Adrenal gland (tissue), 19 donors: ENCODE measurements around the gene ADAM10. TPM values are rescaled to one million over a fixed set of nuclear protein-coding genes. Genes with fewer than 3 reads are reported as not detected.
A peak's percentile ranks its signal among the peaks of the same experiment; 100 is the strongest.

Experiments used
- DNase-seq, 7 donors: peaks; one replicate each; pipeline ENCODE4 v3.0.0-alpha.2; 2019 to 2020
- H3K27ac ChIP-seq, 5 donors: fragments of 200-600 bp; sonication (generic) in 4 of 5; 1 replicate in 3 of 5; 2 replicates in 2 of 5; pipeline versions ENCODE4 v1.5.1 to v1.8.0; 2016 to 2020; ENCODE audit warnings: mild to moderate bottlenecking in 1 of 5
- H3K27me3 ChIP-seq: fragments of 200-600 bp; 2 replicates; pipeline ENCODE4 v1.8.0; 2021
- H3K36me3 ChIP-seq, 2 donors: fragments of 200-600 bp; replicated peaks in 1 of 2; 1 replicate in 1 of 2; 2 replicates in 1 of 2; pipeline versions ENCODE4 v1.5.1 to v1.8.0; 2018 to 2022
- H3K4me1 ChIP-seq, 2 donors: fragments of 200-600 bp; replicated peaks in 1 of 2; 1 replicate in 1 of 2; 2 replicates in 1 of 2; pipeline versions ENCODE4 v1.5.1 to v1.8.0; 2018 to 2021
- H3K4me3 ChIP-seq, 4 donors: fragments of 200-600 bp; sonication (generic) in 3 of 4; one replicate each; pipeline ENCODE4 v1.5.1; 2016 to 2018
- H3K9me3 ChIP-seq, 3 donors: fragments of 200-600 bp; sonication (generic) in 1 of 3; replicated peaks in 1 of 3; 1 replicate in 2 of 3; 2 replicates in 1 of 3; pipeline versions ENCODE4 v1.5.1 to v1.8.0; 2016 to 2021
- CTCF ChIP-seq, 6 experiments: fragments of 450-650 bp in 4 of 6; fragments of 200-600 bp in 2 of 6; sonication (generic) in 1 of 6; IDR thresholded peaks; 1 replicate in 5 of 6; 2 replicates in 1 of 6; pipeline versions ENCODE4 v1.5.1 to v1.8.0; 2016 to 2021; ENCODE audit warnings: antibody characterized with exemption in 6 of 6, mild to moderate bottlenecking in 2 of 6, moderate library complexity in 1 of 6
- POLR2A ChIP-seq, 2 donors: fragments of 450-650 bp; IDR thresholded peaks; one replicate each; pipeline ENCODE4 v1.6.1; 2017; ENCODE audit warnings: antibody characterized with exemption in 2 of 2, mild to moderate bottlenecking in 2 of 2, moderate library complexity in 1 of 2
- WGBS, 4 donors: extraction: QIAGEN DNeasy Blood & Tissue Kit in 2 of 4; methylation state at CpG; one replicate each; pipeline versions ENCODE4 v1.1.5 to v1.1.7; 2013 to 2017; 5-methylcytosine and 5-hydroxymethylcytosine counted together
- intact Hi-C, 2 donors: fragments of 100-400 bp; cut with DNase I; formaldehyde crosslinking; loops; one replicate each; pipeline versions ENCODE4 v1.14.1 to v1.15.0; 2022 to 2023
- long read RNA-seq, 10 donors: library from polyadenylated mRNA in 3 of 10; unstranded in 2 of 10; stranded (forward) in 1 of 10; transcript quantifications; one replicate each; pipeline ENCODE4 v2.0.0 and lab custom pipeline, GENCODE V29; 2021 to 2026
- polyA plus RNA-seq, 3 donors: library from polyadenylated mRNA; stranded (reverse); fragments of 200-250 nt in 2 of 3; fragments of 350-450 nt in 1 of 3; fragmentation: Illumina TruSeq in 1 of 3; extraction: RNeasy Lipid Tissue Mini Kit (QIAGEN cat#74804) in 1 of 3; gene quantifications; one replicate each; pipeline ENCODE4 v1.2.3, GENCODE V29; 2013 to 2014
- total RNA-seq, 9 donors: library from RNA; depleted of rRNA in 4 of 9; stranded (reverse); fragments of >200 nt in 4 of 9; fragments of 120-200 nt in 1 of 9; fragmentation: NEBNext Ultra II Directional in 1 of 9; extraction: Animal tissue kit (Norgen Biotek cat#: 25700) in 1 of 9; gene quantifications; one replicate each; pipeline versions ENCODE4 v1.1.0 to v1.2.4, GENCODE V29; 2013 to 2023
- donor health status: healthy with polysubstance abuse.
- donor health status: Bipolar disorder and iron deficiency.
- donor health status: DM: yes; HTN: yes; CAD: no.
- donor health status: DM: no; HTN: no; CAD: no.
- donor health status: DM: no; HTN: no; CAD: no.
- donor health status: DM: yes; HTN: yes; CAD: no.

ADAM10 gene
- total RNA-seq: 10 to 100 TPM; 12.3 to 97.9 (median 66.4) TPM
- polyA plus RNA-seq: 10 to 100 TPM in 1 of 3 donors, 1 to 10 TPM in 2; 6.2 to 54.0 (median 9.3) TPM
- long read RNA-seq, donor 1, full-length matches to known transcripts: 8 of 8 reads
- long read RNA-seq, donor 1, partial matches to known transcripts: 0 of 8 reads
- long read RNA-seq, donor 1, other reads (novel, unspliced or antisense): 0 of 8 reads
- long read RNA-seq, donor 2, full-length matches to known transcripts: 4 of 4 reads
- long read RNA-seq, donor 2, partial matches to known transcripts: 0 of 4 reads
- long read RNA-seq, donor 2, other reads (novel, unspliced or antisense): 0 of 4 reads
- long read RNA-seq, donor 3, full-length matches to known transcripts: 5 of 5 reads
- long read RNA-seq, donor 3, partial matches to known transcripts: 0 of 5 reads
- long read RNA-seq, donor 3, other reads (novel, unspliced or antisense): 0 of 5 reads
- long read RNA-seq, donor 4, full-length matches to known transcripts: 4 of 9 reads
- long read RNA-seq, donor 4, partial matches to known transcripts: 1 of 9 reads
- long read RNA-seq, donor 4, other reads (novel, unspliced or antisense): 4 of 9 reads
- long read RNA-seq, donor 5, full-length matches to known transcripts: 36 of 43 reads
- long read RNA-seq, donor 5, partial matches to known transcripts: 5 of 43 reads
- long read RNA-seq, donor 5, other reads (novel, unspliced or antisense): 2 of 43 reads
- long read RNA-seq, donor 6, full-length matches to known transcripts: 2 of 6 reads
- long read RNA-seq, donor 6, partial matches to known transcripts: 3 of 6 reads
- long read RNA-seq, donor 6, other reads (novel, unspliced or antisense): 1 of 6 reads
- long read RNA-seq, donor 7, full-length matches to known transcripts: 1 of 1 reads
- long read RNA-seq, donor 7, partial matches to known transcripts: 0 of 1 reads
- long read RNA-seq, donor 7, other reads (novel, unspliced or antisense): 0 of 1 reads
- long read RNA-seq, donor 8, full-length matches to known transcripts: 10 of 10 reads
- long read RNA-seq, donor 8, partial matches to known transcripts: 0 of 10 reads
- long read RNA-seq, donor 8, other reads (novel, unspliced or antisense): 0 of 10 reads
- long read RNA-seq, donor 9, full-length matches to known transcripts: 6 of 6 reads
- long read RNA-seq, donor 9, partial matches to known transcripts: 0 of 6 reads
- long read RNA-seq, donor 9, other reads (novel, unspliced or antisense): 0 of 6 reads
- long read RNA-seq, donor 10, full-length matches to known transcripts: 6 of 6 reads
- long read RNA-seq, donor 10, partial matches to known transcripts: 0 of 6 reads
- long read RNA-seq, donor 10, other reads (novel, unspliced or antisense): 0 of 6 reads

GRCh38 chr15:58749532-58750337 lies at the start of gene ADAM10:
ADAM10 (minus strand) TSS chr15:58749707; CDS start chr15:58749534, 173 bp downstream.
- peaks cover 0 to 24% of the 10 kb centered on the region in 2 donors for H3K4me1 ChIP-seq
- H3K9me3 ChIP-seq: peaks cover 0 to 5% (median 0%) of the 10 kb centered on the region in 3 donors
- no peaks in the 10 kb centered on the region for H3K36me3 ChIP-seq
- H3K27me3 ChIP-seq: no peaks in the 10 kb centered on the region
- 0 to 1% (median 0%) methylated on average over 24 to 62 of the region's 62 CpGs for WGBS, 4 donors
- peak; percentile 99 to 100 (median 99) for DNase-seq
- TF ChIP-seq POLR2A (IDR thresholded peaks at IDR 0.05) (peak; percentile 61 to 94), CTCF (IDR thresholded peaks at IDR 0.05) (no peak)
- intact Hi-C loops: no loop called here
- peak within 1 kb of the TSS; percentile 87 to 97 (median 95) for H3K27ac ChIP-seq
- H3K4me3 ChIP-seq: peak within 1 kb of the TSS; percentile 46 to 97 (median 80)

- Histone ChIP-seq H3K4me3 (no peak overlapping the region), H3K36me3 (no peaks in the 10 kb centered on the region), H3K27ac (no peak overlapping the region), H3K9me3 (no peaks in the 10 kb centered on the region), H3K27me3 (no peaks in the 10 kb centered on the region), H3K4me1 (peaks cover 0 to 6% of the 10 kb centered on the region in 2 donors)
- WGBS, 4 donors: 76 to 84% (median 81%) methylated on average over 3 of the region's 3 CpGs
- TF ChIP-seq CTCF (IDR thresholded peaks at IDR 0.05): no peak
- no peak for TF ChIP-seq POLR2A (IDR thresholded peaks at IDR 0.05)
- intact Hi-C loops: no loop called here
- DNase-seq: no peak
These were observed 48.0 kb upstream of the ADAM10 start for GRCh38 chr15:58797505-58797904.

GRCh38 chr15:58795825-58796224 lies 46.3 kb upstream of the ADAM10 start:
- H3K27me3 ChIP-seq: no peaks in the 10 kb centered on the region
- no peaks in the 10 kb centered on the region for H3K9me3 ChIP-seq
- peaks cover 0 to 6% of the 10 kb centered on the region in 2 donors for H3K4me1 ChIP-seq
- intact Hi-C loops: no loop called here
- no peak overlapping the region for H3K27ac ChIP-seq
- no peaks in the 10 kb centered on the region for H3K36me3 ChIP-seq
- no peak overlapping the region for H3K4me3 ChIP-seq
- TF ChIP-seq CTCF (IDR thresholded peaks at IDR 0.05) (no peak), POLR2A (IDR thresholded peaks at IDR 0.05) (no peak)
- 55 to 64% (median 60%) methylated on average over 2 of the region's 2 CpGs for WGBS, 4 donors
- DNase-seq: no peak
